Gastroesophageal sphincter (tissue), 4 donors: ENCODE data around the gene ZC3H8. TPM values are rescaled to one million over a fixed set of nuclear protein-coding genes. Genes with fewer than 3 reads are reported as not detected.

Source experiments
- ATAC-seq: fragments of 150-250 bp; one replicate; pipeline ENCODE4 v1.9.1; 2016; ENCODE audit warnings: mild to moderate bottlenecking, moderate library complexity
- H3K27ac ChIP-seq, 4 donors: fragments of 200-600 bp; sonication (generic) in 3 of 4; 1 replicate in 3 of 4; 2 replicates in 1 of 4; pipeline ENCODE4 v1.5.1; 2016 to 2019
- H3K27me3 ChIP-seq: fragments of 200-600 bp; sonication (generic); one replicate; pipeline ENCODE4 v1.5.1; 2019
- H3K36me3 ChIP-seq, 2 donors: fragments of 200-600 bp; sonication (generic); one replicate each; pipeline ENCODE4 v1.5.1; 2019; ENCODE audit warnings: control low read depth in 1 of 2
- H3K4me1 ChIP-seq, 3 donors: fragments of 200-600 bp; sonication (generic); 1 replicate in 2 of 3; 2 replicates in 1 of 3; pipeline ENCODE4 v1.5.1; 2016 to 2019; ENCODE audit warnings: control low read depth in 2 of 3
- H3K4me3 ChIP-seq, 2 donors: fragments of 200-600 bp; sonication (generic); one replicate each; pipeline ENCODE4 v1.5.1; 2019; ENCODE audit warnings: mild to moderate bottlenecking in 1 of 2, moderate library complexity in 1 of 2
- H3K9me3 ChIP-seq, 3 donors: fragments of 200-600 bp; sonication (generic); one replicate each; pipeline ENCODE4 v1.5.1; 2017 to 2019; ENCODE audit warnings: control low read depth in 2 of 3
- EP300 ChIP-seq: sonication (generic); formaldehyde crosslinking; IDR thresholded peaks from one replicate; pipeline ENCODE4 v1.6.1; 2017; ENCODE audit warnings: antibody characterized with exemption, mild to moderate bottlenecking
- POLR2A ChIP-seq, 2 donors: fragments of 450-650 bp; IDR thresholded peaks; one replicate each; pipeline ENCODE4 v1.6.1; 2017; ENCODE audit warnings: antibody characterized with exemption in 2 of 2, mild to moderate bottlenecking in 2 of 2, moderate library complexity in 1 of 2
- POLR2AphosphoS5 ChIP-seq: sonication (generic); formaldehyde crosslinking; IDR thresholded peaks from one replicate; pipeline ENCODE4 v1.6.1; 2017; ENCODE audit warnings: antibody characterized with exemption
- WGBS, 2 donors: methylation state at CpG; one replicate each; pipeline ENCODE4 v1.1.5; 2018; ENCODE audit warnings: low coverage in 1 of 2; 5-methylcytosine and 5-hydroxymethylcytosine counted together
- total RNA-seq, 4 donors: library from RNA; depleted of rRNA; stranded (reverse); fragments of >200 nt; gene quantifications; one replicate each; pipeline ENCODE4 v1.1.0, GENCODE V29; 2016
- TF ChIP-seq, protein P1 (sequence below), 4 experiments: fragments of 200-600 bp in 2 of 4; fragments of 450-650 bp in 2 of 4; sonication (generic) in 1 of 4; IDR thresholded peaks; one replicate each; pipeline ENCODE4 v1.5.1; 2017 to 2019; ENCODE audit warnings: antibody characterized with exemption in 4 of 4, mild to moderate bottlenecking in 2 of 4, moderate library complexity in 2 of 4

The ZC3H8 gene
- total RNA-seq, 4 donors from 2014 or later = 3.4 to 14.3 (median 8.5) TPM

DNA sequence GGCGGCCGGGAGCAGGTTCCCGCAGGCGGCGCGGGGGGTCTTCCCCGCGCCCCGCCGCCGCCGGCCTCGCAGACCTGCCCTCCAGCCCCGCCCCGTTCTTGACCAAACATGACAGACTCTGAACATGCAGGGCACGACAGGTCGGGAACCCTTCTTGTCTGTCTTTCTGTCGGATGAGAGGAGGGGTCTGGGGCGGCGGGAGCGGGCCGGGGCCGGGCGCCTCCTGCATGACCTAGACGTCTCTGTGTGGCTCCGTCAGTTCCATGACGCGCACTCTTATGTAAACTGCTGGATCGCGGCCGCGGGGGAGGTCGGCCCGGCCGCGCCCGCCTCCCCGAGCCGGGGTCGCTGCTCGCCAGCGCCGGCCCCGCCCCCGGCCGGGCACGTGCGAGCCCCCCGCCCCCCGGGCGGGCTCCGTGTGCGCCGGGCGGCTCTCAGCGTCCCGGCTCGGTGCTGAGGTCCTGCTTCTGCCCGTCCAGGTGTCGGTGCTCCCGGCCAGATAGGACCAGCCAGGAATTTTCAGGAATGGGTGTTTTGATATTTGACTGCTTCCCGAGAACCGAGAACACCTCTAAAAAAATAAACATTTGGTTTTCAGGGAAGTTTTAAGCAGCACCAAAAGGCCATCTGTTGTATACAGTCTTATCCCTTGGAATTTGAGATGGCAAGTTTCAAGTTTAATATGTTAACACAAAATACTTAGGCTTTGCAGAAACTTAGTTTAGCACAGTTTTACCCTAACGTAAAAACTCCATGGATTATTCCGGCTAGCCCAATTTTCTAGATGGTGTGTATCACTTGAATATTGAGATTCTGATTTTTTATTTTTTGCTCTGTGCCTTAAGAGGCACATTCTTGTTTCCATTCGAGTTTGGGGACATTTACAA is 21.3 kb upstream of the ZC3H8 start:
- WGBS, 2 donors = 2 to 5% methylated on average over 5 to 7 of the region's 66 CpGs
- Histone ChIP-seq H3K36me3 (no peaks in the 10 kb centered on the region), H3K4me3 (peak overlapping the region; percentile 64 to 89), H3K27me3 (no peaks in the 10 kb centered on the region), H3K9me3 (no peaks in the 10 kb centered on the region), H3K4me1 (peaks cover 0 to 20% (median 0%) of the 10 kb centered on the region in 3 donors), H3K27ac (peak overlapping the region; percentile 94 to 100 (median 99))
- ATAC-seq = peak; percentile 87
- TF ChIP-seq POLR2A (IDR thresholded peaks at IDR 0.05) (peak; percentile 90), POLR2AphosphoS5 (peak; percentile 95), EP300 (no peak)
- TF ChIP-seq, protein P1, sequence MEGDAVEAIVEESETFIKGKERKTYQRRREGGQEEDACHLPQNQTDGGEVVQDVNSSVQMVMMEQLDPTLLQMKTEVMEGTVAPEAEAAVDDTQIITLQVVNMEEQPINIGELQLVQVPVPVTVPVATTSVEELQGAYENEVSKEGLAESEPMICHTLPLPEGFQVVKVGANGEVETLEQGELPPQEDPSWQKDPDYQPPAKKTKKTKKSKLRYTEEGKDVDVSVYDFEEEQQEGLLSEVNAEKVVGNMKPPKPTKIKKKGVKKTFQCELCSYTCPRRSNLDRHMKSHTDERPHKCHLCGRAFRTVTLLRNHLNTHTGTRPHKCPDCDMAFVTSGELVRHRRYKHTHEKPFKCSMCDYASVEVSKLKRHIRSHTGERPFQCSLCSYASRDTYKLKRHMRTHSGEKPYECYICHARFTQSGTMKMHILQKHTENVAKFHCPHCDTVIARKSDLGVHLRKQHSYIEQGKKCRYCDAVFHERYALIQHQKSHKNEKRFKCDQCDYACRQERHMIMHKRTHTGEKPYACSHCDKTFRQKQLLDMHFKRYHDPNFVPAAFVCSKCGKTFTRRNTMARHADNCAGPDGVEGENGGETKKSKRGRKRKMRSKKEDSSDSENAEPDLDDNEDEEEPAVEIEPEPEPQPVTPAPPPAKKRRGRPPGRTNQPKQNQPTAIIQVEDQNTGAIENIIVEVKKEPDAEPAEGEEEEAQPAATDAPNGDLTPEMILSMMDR (IDR thresholded peaks at IDR 0.05) = no peak

DNA sequence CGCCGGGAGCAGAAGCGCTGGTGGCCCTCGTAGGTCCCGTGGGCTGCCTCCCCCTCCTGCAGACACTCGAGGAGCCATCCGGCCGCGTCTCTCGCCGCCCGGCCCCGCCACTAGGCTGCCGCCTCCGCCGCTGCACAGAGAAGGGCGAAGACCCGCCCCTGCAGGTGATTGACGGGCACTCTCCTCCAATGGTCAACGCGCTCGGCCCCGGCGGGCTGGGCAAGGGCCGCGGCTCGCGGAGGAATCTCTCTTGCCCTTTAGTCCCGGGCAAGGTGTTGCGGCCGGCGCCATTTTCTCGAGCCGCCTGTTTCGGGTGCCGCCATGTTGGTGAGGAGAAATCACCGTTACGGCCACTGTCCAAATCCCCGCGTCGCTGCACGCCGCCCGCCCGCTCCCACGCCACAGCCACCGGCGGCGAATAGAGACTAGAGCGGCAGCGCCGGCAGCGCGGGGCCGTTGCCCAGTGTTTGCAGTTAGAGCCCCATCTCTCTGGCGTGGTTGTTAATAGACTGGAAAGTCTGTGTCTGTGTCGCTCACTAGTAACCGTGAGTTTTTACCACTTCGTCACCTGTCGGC is 20.6 kb upstream of the ZC3H8 start, which contains the start of gene ZC3H6:
ZC3H6 (plus strand) TSS at position 287 of the 576 bp plus-strand sequence. CDS start 398 bp downstream, outside the sequence.
- peak within 1 kb of the TSS; percentile 64 to 89 for H3K4me3 ChIP-seq
- H3K36me3 ChIP-seq = no peaks in the 10 kb centered on the region
- TF ChIP-seq, protein P1 (IDR thresholded peaks at IDR 0.05) = peak in 3 of 4 experiments; percentile 37 to 53 (median 51)
- TF ChIP-seq EP300 (no peak), POLR2AphosphoS5 (peak; percentile 97), POLR2A (IDR thresholded peaks at IDR 0.05) (peak; percentile 92 to 97)
- peak within 1 kb of the TSS; percentile 94 to 100 (median 99) for H3K27ac ChIP-seq
- H3K4me1 ChIP-seq = peaks cover 0 to 20% (median 0%) of the 10 kb centered on the region in 3 donors
- WGBS, 2 donors = 0% methylated on average over 2 to 5 of the region's 60 CpGs
- peak; percentile 98 for ATAC-seq
- H3K9me3 ChIP-seq = no peaks in the 10 kb centered on the region
- H3K27me3 ChIP-seq = no peaks in the 10 kb centered on the region

DNA sequence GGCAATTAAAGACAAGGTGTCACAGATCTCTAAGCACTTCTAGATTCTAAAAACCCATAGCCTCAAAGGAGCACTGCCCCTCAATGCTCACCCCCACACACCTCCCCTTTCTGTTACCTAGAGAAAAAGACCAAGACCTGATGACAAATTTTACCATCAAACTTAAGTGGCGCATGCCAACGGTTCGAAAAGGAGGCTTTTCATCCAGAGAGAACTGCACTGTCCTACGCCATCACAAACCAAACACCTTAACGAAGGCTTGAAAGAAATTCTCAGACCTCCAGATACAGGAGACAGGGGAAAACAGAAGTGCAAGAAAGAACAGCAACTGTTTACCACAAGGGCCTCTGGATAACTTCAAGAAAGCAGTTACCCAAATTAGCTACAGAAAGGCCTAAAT is 18.5 kb upstream of the ZC3H8 start:
- TF ChIP-seq POLR2AphosphoS5 = no peak
- TF ChIP-seq, protein P1 (IDR thresholded peaks at IDR 0.05) = no peak
- no peak for TF ChIP-seq POLR2A (IDR thresholded peaks at IDR 0.05)
- TF ChIP-seq EP300 = no peak
- Histone ChIP-seq H3K4me1 (peaks cover 0 to 19% (median 0%) of the 10 kb centered on the region in 3 donors), H3K36me3 (no peaks in the 10 kb centered on the region), H3K27me3 (no peaks in the 10 kb centered on the region), H3K9me3 (no peaks in the 10 kb centered on the region), H3K4me3 (no peak overlapping the region), H3K27ac (no peak overlapping the region)
- 88 to 92% methylated on average over 2 to 5 of the region's 5 CpGs for WGBS, 2 donors
- no peak for ATAC-seq

DNA sequence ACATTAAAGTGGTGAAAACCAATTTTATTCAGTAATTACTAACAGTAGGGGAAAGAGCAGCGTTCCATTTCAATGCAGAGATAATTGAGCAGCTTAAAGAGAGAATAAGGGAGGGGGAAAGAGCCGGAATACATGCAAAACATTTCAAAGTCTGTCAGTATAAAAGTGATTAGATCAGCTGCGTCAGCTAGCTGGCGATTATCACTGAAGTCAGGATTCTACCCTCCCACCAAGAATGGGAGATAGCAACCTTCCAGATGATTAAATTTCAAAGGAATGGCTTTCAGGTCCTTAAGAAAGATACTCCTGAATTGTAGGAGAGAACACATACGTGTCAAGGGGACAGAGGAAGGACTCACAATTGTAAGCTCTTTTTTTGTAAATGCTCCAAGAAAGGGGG is 17.8 kb upstream of the ZC3H8 start:
- Histone ChIP-seq H3K9me3 (no peaks in the 10 kb centered on the region), H3K4me1 (peaks cover 0 to 13% (median 0%) of the 10 kb centered on the region in 3 donors), H3K27me3 (no peaks in the 10 kb centered on the region), H3K36me3 (no peaks in the 10 kb centered on the region), H3K4me3 (no peak overlapping the region), H3K27ac (no peak overlapping the region)
- TF ChIP-seq POLR2A (IDR thresholded peaks at IDR 0.05) (no peak), POLR2AphosphoS5 (no peak), EP300 (no peak)
- TF ChIP-seq, protein P1 (IDR thresholded peaks at IDR 0.05) = no peak
- ATAC-seq = no peak
- 80 to 86% methylated on average over 4 to 5 of the region's 5 CpGs for WGBS, 2 donors
